Brain microvascular endothelial cell (primary cell): ENCODE data around the gene ZNF284.

ENCODE experiments used
- DNase-seq: peaks from one replicate; pipeline ENCODE4 v3.0.0-alpha.2; 2020
- H3K27ac ChIP-seq: fragments of 250-450 bp; sonication (Bioruptor Pico); 2 replicates; pipeline ENCODE4 v1.5.1; 2020; ENCODE audit warnings: mild to moderate bottlenecking, moderate library complexity
- H3K27me3 ChIP-seq: fragments of 250-450 bp; sonication (Bioruptor Pico); replicated peaks from 2 replicates; pipeline ENCODE4 v1.5.1; 2020; ENCODE audit warnings: mild to moderate bottlenecking
- H3K36me3 ChIP-seq: fragments of 250-450 bp; sonication (Bioruptor Pico); replicated peaks from 2 replicates; pipeline ENCODE4 v1.5.1; 2020; ENCODE audit warnings: mild to moderate bottlenecking
- H3K4me3 ChIP-seq: 2 replicates; pipeline ENCODE4 v1.5.1; 2011; ENCODE audit warnings: low read depth, mild to moderate bottlenecking, control low read depth, low read length, moderate library complexity
- CTCF ChIP-seq: IDR thresholded peaks from 2 replicates; pipeline ENCODE4 v1.5.1; 2011; ENCODE audit warnings: low read depth, mild to moderate bottlenecking, moderate library complexity, low read length, control low read depth, inconsistent platforms; ENCODE audit errors: missing control alignments
- in situ Hi-C: cut with HindIII; loops from 2 replicates; pipeline ENCODE4 v1.10.0; 2017; ENCODE audit warnings: low sequenced_read_pairs, low pct_ligation_motif_present

The ZNF284 gene

GRCh38 chr19:44042147-44042546, 29.8 kb upstream of the ZNF284 start:
- Histone ChIP-seq H3K4me3 (no peak overlapping the region), H3K27me3 (no peaks in the 10 kb centered on the region), H3K27ac (no peak overlapping the region), H3K36me3 (no peaks in the 10 kb centered on the region)
- DNase-seq, result no peak
- no peak for TF ChIP-seq CTCF
- in situ Hi-C loops, result no loop called here

GRCh38 chr19:44050740-44051649, 21.0 kb upstream of the ZNF284 start:
- Histone ChIP-seq H3K27me3 (no peaks in the 10 kb centered on the region), H3K36me3 (peaks cover 6% of the 10 kb centered on the region), H3K27ac (no peak overlapping the region), H3K4me3 (peak overlapping the region; percentile 87)
- in situ Hi-C loops, result no loop called here
- peak; percentile 2 for DNase-seq
- TF ChIP-seq CTCF, result no peak

GRCh38 chr19:44051650-44052402, 20.1 kb upstream of the ZNF284 start, which contains the start of gene ZNF223:
ZNF223 (plus strand) TSS chr19:44052036; CDS start chr19:44055177, 3,141 bp downstream.
- no peaks in the 10 kb centered on the region for H3K27me3 ChIP-seq
- TF ChIP-seq CTCF, result no peak
- in situ Hi-C loops, result no loop called here
- H3K4me3 ChIP-seq, result peak within 1 kb of the TSS; percentile 87
- peak; percentile 94 for DNase-seq
- peaks cover 7% of the 10 kb centered on the region for H3K36me3 ChIP-seq
- peak within 1 kb of the TSS; percentile 48 for H3K27ac ChIP-seq

GRCh38 chr19:44055870-44056269, 16.1 kb upstream of the ZNF284 start:
- H3K27ac ChIP-seq, result no peak overlapping the region
- TF ChIP-seq CTCF, result no peak
- in situ Hi-C loops, result no loop called here
- H3K4me3 ChIP-seq, result no peak overlapping the region
- peaks cover 16% of the 10 kb centered on the region for H3K36me3 ChIP-seq
- DNase-seq, result no peak
- no peaks in the 10 kb centered on the region for H3K27me3 ChIP-seq

- Histone ChIP-seq H3K27me3 (no peaks in the 10 kb centered on the region), H3K27ac (no peak overlapping the region), H3K36me3 (peaks cover 38% of the 10 kb centered on the region), H3K4me3 (no peak overlapping the region)
- in situ Hi-C loops, result no loop called here
- no peak for DNase-seq
- no peak for TF ChIP-seq CTCF
These were observed 12.7 kb upstream of the ZNF284 start for GRCh38 chr19:44059229-44059628.
